Superior temporal gyrus (tissue), 1 donor: ENCODE results near the gene MRPS35.
A peak's percentile ranks its signal among the peaks of the same experiment; 100 is the strongest.
"Not testable (repeated sequence)": the region's sequence is repeated elsewhere in the genome, so short reads cannot be mapped to it uniquely, and the experiment has no call there.

Source experiments
- DNase-seq: peaks from one replicate; pipeline ENCODE4 v3.0.0-alpha.2; 2016; ENCODE audit errors: extremely low spot score

MRPS35 gene

GRCh38 chr12:27709212-27709931, 1.3 kb upstream of the MRPS35 start:
- DNase-seq = no peak

GRCh38 chr12:27709932-27710591, 570 bp upstream of the MRPS35 start:
- no peak for DNase-seq

GRCh38 chr12:27711317-27711682, 668 bp downstream of the MRPS35 start:
- no peak for DNase-seq

GRCh38 chr12:27711967-27712366, 1.3 kb downstream of the MRPS35 start:
- no peak for DNase-seq

GRCh38 chr12:27723212-27723611, 12.6 kb downstream of the MRPS35 start:
- DNase-seq = no peak

GRCh38 chr12:27730097-27730588, 19.5 kb downstream of the MRPS35 start:
- no peak for DNase-seq

GRCh38 chr12:27732281-27732680, 21.6 kb downstream of the MRPS35 start:
- no peak for DNase-seq

- DNase-seq = peak; percentile 60
These were observed 22.5 kb downstream of the MRPS35 start for GRCh38 chr12:27733052-27733656.

- DNase-seq = no peak
These were observed 23.2 kb downstream of the MRPS35 start for GRCh38 chr12:27733791-27734190.

- DNase-seq = not testable (repeated sequence)
These were observed 23.7 kb downstream of the MRPS35 start for GRCh38 chr12:27734321-27734720.

- no peak for DNase-seq
These were observed 33.0 kb downstream of the MRPS35 start for GRCh38 chr12:27743601-27744000.

- not testable (repeated sequence) for DNase-seq
These were observed 35.1 kb downstream of the MRPS35 start for GRCh38 chr12:27745734-27746133.

- peak; percentile 20 for DNase-seq
These were observed 36.6 kb downstream of the MRPS35 start for GRCh38 chr12:27747111-27747820.

- no peak for DNase-seq
These were observed 40.9 kb downstream of the MRPS35 start for GRCh38 chr12:27751386-27752047.

GRCh38 chr12:27754795-27755194, 44.2 kb downstream of the MRPS35 start:
- no peak for DNase-seq

GRCh38 chr12:27756670-27757195, 46.1 kb downstream of the MRPS35 start:
- no peak for DNase-seq

- no peak for DNase-seq
These were observed 52.1 kb downstream of the MRPS35 start for GRCh38 chr12:27762757-27763156.

GRCh38 chr12:27766587-27766986, 56.0 kb downstream of the MRPS35 start:
- DNase-seq = no peak

- DNase-seq = no peak
These were observed 58.6 kb downstream of the MRPS35 start for GRCh38 chr12:27769142-27769673.

- no peak for DNase-seq
These were observed 61.1 kb downstream of the MRPS35 start for GRCh38 chr12:27771481-27772327.
